ENCODE data around the gene RNPEP.
"Not testable (repeated sequence)": the region's sequence is repeated elsewhere in the genome, so short reads cannot be mapped to it uniquely, and the experiment has no call there.

Gene RNPEP

GRCh38 chr1:201958348-201958747 is 24.1 kb upstream of the RNPEP start:
- no peak for DNase-seq (ENCODE audit: low spot score)

GRCh38 chr1:201962382-201962781 is 20.1 kb upstream of the RNPEP start:
- not testable (repeated sequence) for DNase-seq (ENCODE audit: low spot score)

GRCh38 chr1:201964261-201964660 is 18.2 kb upstream of the RNPEP start:
- DNase-seq (ENCODE audit: low spot score), result no peak

- DNase-seq (ENCODE audit: low spot score), result no peak
These were observed 16.3 kb upstream of the RNPEP start for GRCh38 chr1:201966171-201966570.

GRCh38 chr1:201968202-201968925 is 14.1 kb upstream of the RNPEP start:
- no peak for DNase-seq (ENCODE audit: low spot score)

- no peak for DNase-seq (ENCODE audit: low spot score)
These were observed 11.9 kb upstream of the RNPEP start for GRCh38 chr1:201970334-201971159.

- peak; percentile 36 for DNase-seq (ENCODE audit: low spot score)
These were observed 296 bp upstream of the RNPEP start for GRCh38 chr1:201982082-201982622.

GRCh38 chr1:201983380-201983805 is 945 bp downstream of the RNPEP start:
- DNase-seq (ENCODE audit: low spot score), result peak; percentile 28

- no peak for DNase-seq (ENCODE audit: low spot score)
These were observed 2.0 kb downstream of the RNPEP start for GRCh38 chr1:201984446-201984845.

- DNase-seq (ENCODE audit: low spot score), result no peak
These were observed 2.9 kb downstream of the RNPEP start for GRCh38 chr1:201985355-201985754.

- DNase-seq (ENCODE audit: low spot score), result no peak
These were observed 6.2 kb downstream of the RNPEP start for GRCh38 chr1:201988601-201989000.

- no peak for DNase-seq (ENCODE audit: low spot score)
These were observed 7.1 kb downstream of the RNPEP start for GRCh38 chr1:201989354-201990128.

GRCh38 chr1:201990427-201990826 is 8.0 kb downstream of the RNPEP start:
- no peak for DNase-seq (ENCODE audit: low spot score)

- DNase-seq (ENCODE audit: low spot score), result peak; percentile 49
These were observed 17.3 kb downstream of the RNPEP start for GRCh38 chr1:201999625-202000238.

- DNase-seq (ENCODE audit: low spot score), result no peak
These were observed 20.1 kb downstream of the RNPEP start for GRCh38 chr1:202002507-202002906.

GRCh38 chr1:202004711-202005110 is 22.3 kb downstream of the RNPEP start:
- DNase-seq (ENCODE audit: low spot score), result no peak

- peak; percentile 26 for DNase-seq (ENCODE audit: low spot score)
These were observed 23.5 kb downstream of the RNPEP start for GRCh38 chr1:202005958-202006357.

- no peak for DNase-seq (ENCODE audit: low spot score)
These were observed 24.9 kb downstream of the RNPEP start for GRCh38 chr1:202007304-202007703.

GRCh38 chr1:202007805-202008489 is 25.5 kb downstream of the RNPEP start:
- no peak for DNase-seq (ENCODE audit: low spot score)

GRCh38 chr1:202009326-202010179 is 27.1 kb downstream of the RNPEP start:
- DNase-seq (ENCODE audit: low spot score), result peak; percentile 58

Data from kidney capillary endothelial cell (primary cell).